ENCODE results near the gene ZCCHC9.

DNA sequence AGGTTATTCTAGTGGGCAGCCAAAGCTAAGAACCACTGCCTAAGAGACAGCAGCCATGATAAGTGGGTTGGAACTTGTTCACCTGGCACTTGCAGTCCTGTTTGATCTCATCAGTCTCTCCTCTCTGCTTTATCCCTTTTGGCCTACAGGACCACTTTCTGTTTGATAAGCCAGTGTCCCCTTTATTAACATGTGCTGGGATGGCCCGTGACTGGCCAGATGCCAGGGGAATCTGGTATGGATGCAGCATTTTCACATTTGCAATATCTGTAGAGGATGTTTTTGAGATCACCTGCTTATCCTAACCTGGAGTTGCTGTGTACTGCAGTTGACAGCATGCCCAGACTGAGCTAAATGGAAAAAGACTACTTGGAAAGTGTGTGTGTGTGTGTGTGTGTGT is 44.6 kb upstream of the ZCCHC9 start:
- TF ChIP-seq POLR2A (IDR thresholded peaks at IDR 0.05) (no peak), CTCF (IDR thresholded peaks at IDR 0.05) (no peak)

All from lower leg skin (tissue), 3 donors.